Endothelial cell of umbilical vein (primary cell): ENCODE results near the gene SLC25A48. TPM values are rescaled to one million over a fixed set of nuclear protein-coding genes. Genes with fewer than 3 reads are reported as not detected.

Experiments used
- BruUV-seq: library from RNA; stranded (reverse); fragments of 400-500 nt; replicated peaks from 2 replicates; lab custom pipeline; 2021; lab: Mats Ljungman, UMichigan
- CTCF ChIA-PET: fragments of 300-600, 350-600 bp; sonication (Branson Sonifier 250); formaldehyde crosslinking; loops from one replicate; lab custom pipeline; 2021; ENCODE audit warnings: antibody characterized with exemption, inconsistent platforms; lab: Charles Lee
- POLR2A ChIA-PET: fragments of 300-600, 350-600 bp; sonication (Branson Sonifier 250); formaldehyde crosslinking; loops from one replicate; lab custom pipeline; 2021; ENCODE audit warnings: antibody characterized with exemption, inconsistent platforms; lab: Charles Lee
- DNase-seq: peaks from one replicate; pipeline ENCODE4 v3.0.0-alpha.2; 2011; ENCODE audit warnings: low read depth, low spot score
- FAIRE-seq: peaks from 2 replicates; lab custom pipeline; 2011; peaks lifted over from hg19 to GRCh38; lab: Jason Lieb, UNC
- H2AFZ ChIP-seq: 2 replicates; pipeline ENCODE4 v1.6.0; 2012; ENCODE audit warnings: low read depth, low read length, control low read depth, inconsistent platforms
- H3K27ac ChIP-seq: 2 replicates; pipeline ENCODE4 v1.5.1; 2011; ENCODE audit warnings: low read depth, mild to moderate bottlenecking, control low read depth, low read length, moderate library complexity; ENCODE audit not compliant: insufficient read depth
- H3K27me3 ChIP-seq, 2 experiments: 2 replicates each; pipeline versions ENCODE4 v1.6.0 to v1.6.1; 2011; ENCODE audit warnings: low read length in 2 of 2, mixed read lengths in 1 of 2; ENCODE audit not compliant: control insufficient read depth in 2 of 2, insufficient read depth in 2 of 2
- H3K36me3 ChIP-seq, 2 experiments: 2 replicates in 1 of 2; 3 replicates in 1 of 2; pipeline ENCODE4 v1.5.1; 2011; ENCODE audit warnings: low read length in 2 of 2, mild to moderate bottlenecking in 1 of 2, moderate library complexity in 1 of 2; ENCODE audit not compliant: control insufficient read depth in 2 of 2, insufficient read depth in 2 of 2; ENCODE audit errors: extremely low read depth in 1 of 2
- H3K4me1 ChIP-seq: 3 replicates; pipeline ENCODE4 v1.5.1; 2011; ENCODE audit warnings: mild to moderate bottlenecking, low read length; ENCODE audit not compliant: control insufficient read depth, insufficient read depth; ENCODE audit errors: extremely low read depth
- H3K4me2 ChIP-seq: 2 replicates; pipeline ENCODE4 v1.6.1; 2011; ENCODE audit warnings: low read length, control low read depth, mixed read lengths; ENCODE audit not compliant: insufficient read depth
- H3K4me3 ChIP-seq, 3 experiments: fragments of 200-600 bp in 1 of 3; sonication (generic), shearing (Covaris generic) in 1 of 3; replicated peaks in 1 of 3; 2 replicates each; pipeline ENCODE4 v1.5.1; 2011 to 2016; ENCODE audit warnings: control low read depth in 3 of 3, low read length in 3 of 3, mild to moderate bottlenecking in 2 of 3, inconsistent platforms in 1 of 3, low read depth in 1 of 3, moderate library complexity in 1 of 3; ENCODE audit not compliant: insufficient read depth in 1 of 3
- H3K79me2 ChIP-seq: 2 replicates; pipeline ENCODE4 v1.6.0; 2012; ENCODE audit warnings: low read length, inconsistent platforms; ENCODE audit not compliant: control insufficient read depth, insufficient read depth
- H3K9ac ChIP-seq: replicated peaks from 2 replicates; pipeline ENCODE3; 2011; ENCODE audit warnings: low read length, control low read depth; ENCODE audit not compliant: insufficient read depth; ENCODE audit errors: extremely low read depth
- H3K9me1 ChIP-seq: replicated peaks from 3 replicates; pipeline ENCODE4 v1.6.0; 2011; ENCODE audit warnings: mild to moderate bottlenecking, low read length; ENCODE audit not compliant: control insufficient read depth, insufficient read depth; ENCODE audit errors: extremely low read depth
- H3K9me3 ChIP-seq: replicated peaks from 2 replicates; pipeline ENCODE4 v1.5.1; 2012; ENCODE audit warnings: low read length, inconsistent platforms; ENCODE audit not compliant: control insufficient read depth, insufficient read depth
- H4K20me1 ChIP-seq: replicated peaks from 2 replicates; pipeline ENCODE3; 2011; ENCODE audit warnings: mild to moderate bottlenecking, low read length; ENCODE audit not compliant: control insufficient read depth, insufficient read depth; ENCODE audit errors: extremely low read depth
- EZH2 ChIP-seq: IDR thresholded peaks from 2 replicates; pipeline ENCODE4 v1.6.1; 2012; ENCODE audit warnings: borderline replicate concordance, low read depth, mild to moderate bottlenecking, moderate library complexity, low read length, inconsistent platforms; ENCODE audit not compliant: severe bottlenecking
- FOS ChIP-seq: IDR thresholded peaks from 2 replicates; pipeline ENCODE4 v1.6.1; 2011; ENCODE audit warnings: mild to moderate bottlenecking, low read length, moderate library complexity, borderline replicate concordance; ENCODE audit not compliant: insufficient read depth
- GATA2 ChIP-seq: IDR thresholded peaks from 2 replicates; pipeline ENCODE4 v1.7.0; 2011; ENCODE audit warnings: low read depth, mild to moderate bottlenecking, moderate library complexity, mixed read lengths, low read length; ENCODE audit not compliant: insufficient read length, insufficient read depth
- JUN ChIP-seq: IDR thresholded peaks from 2 replicates; pipeline ENCODE4 v1.6.1; 2011; ENCODE audit warnings: borderline replicate concordance, low read depth; ENCODE audit not compliant: insufficient read length, insufficient read depth
- POLR2AphosphoS5 ChIP-seq: IDR thresholded peaks from 2 replicates; pipeline ENCODE4 v1.6.1; 2012; ENCODE audit warnings: low read depth, mild to moderate bottlenecking, control low read depth, low read length, moderate library complexity; ENCODE audit not compliant: insufficient read depth
- dilution Hi-C: fragments of 300-500 bp; cut with MboI; formaldehyde crosslinking; loops from one replicate; pipeline ENCODE4 v1.15.0; 2019; ENCODE audit warnings: low sequenced_read_pairs; ENCODE audit not compliant: extremely low pct_ligation_motif_present
- intact Hi-C: fragments of 100-400 bp; cut with micrococcal nuclease; formaldehyde crosslinking; loops from one replicate; pipeline ENCODE4 v1.10.0; 2022
- polyA plus RNA-seq, 4 experiments: library from polyadenylated mRNA; depleted of rRNA in 3 of 4; stranded (reverse) in 3 of 4; unstranded in 1 of 4; fragments of >200 nt; gene quantifications; 2 replicates each; pipeline versions ENCODE4 v1.2.1 to v1.2.3, GENCODE V29; 2011 to 2012; ENCODE audit warnings: missing spikeins in 1 of 4
- total RNA-seq: library from RNA; stranded (reverse); gene quantifications from 2 replicates; pipeline ENCODE4 v1.2.3, GENCODE V29; 2021
- TF ChIP-seq, protein P1 (sequence below): IDR thresholded peaks from 2 replicates; pipeline ENCODE4 v1.6.1; 2011; ENCODE audit not compliant: insufficient read depth, insufficient read length
- TF ChIP-seq, protein P2 (sequence below), 2 donors: IDR thresholded peaks; 1 replicate in 1 of 2; 2 replicates in 1 of 2; pipeline ENCODE4 v1.5.1; 2011; ENCODE audit warnings: low read length in 2 of 2, mild to moderate bottlenecking in 2 of 2, moderate library complexity in 2 of 2, control low read depth in 1 of 2, inconsistent platforms in 1 of 2, low read depth in 1 of 2; ENCODE audit not compliant: insufficient read depth in 1 of 2; ENCODE audit errors: extremely low read depth in 1 of 2

SLC25A48 gene
- total and polyA plus RNA-seq, 2 donors (not counting 3 experiments of a cell fraction or from before 2014, with no cell fraction given), result not detected

DNA sequence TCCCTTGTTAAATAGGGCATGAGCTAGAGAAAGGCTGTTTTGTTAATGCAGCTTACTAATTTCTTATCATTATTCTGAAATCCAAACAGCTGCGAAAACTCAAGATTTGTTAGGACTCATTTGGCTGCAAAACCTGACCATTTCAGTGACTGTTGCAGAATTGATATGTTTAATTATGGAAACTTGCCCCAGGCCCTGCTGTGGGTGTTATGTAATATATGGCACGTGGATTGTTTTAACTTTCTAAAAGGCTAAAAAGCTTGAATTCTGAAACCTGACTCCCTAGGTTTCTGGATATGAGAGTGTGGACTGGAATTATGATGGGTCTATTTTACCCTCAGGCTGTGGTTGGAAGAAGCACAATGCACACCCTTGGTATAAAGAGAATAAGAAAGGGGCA is 56.8 kb downstream of the SLC25A48 start:
- H4K20me1 ChIP-seq, result no peaks in the 10 kb centered on the region
- no peak for FAIRE-seq
- H3K27me3 ChIP-seq, result peaks cover 6 to 9% of the 10 kb centered on the region in 2 experiments
- CTCF ChIA-PET, result interaction anchor here (0.7 to 5.4 kb wide), 6 partner anchors 9 to 322 kb away, joined by 3 to 52 read pairs (median 4); no protein-coding TSS in a partner anchor
- TF ChIP-seq GATA2 (no peak), FOS (no peak), JUN (no peak), EZH2 (no peak), POLR2AphosphoS5 (no peak)
- TF ChIP-seq, protein P1, sequence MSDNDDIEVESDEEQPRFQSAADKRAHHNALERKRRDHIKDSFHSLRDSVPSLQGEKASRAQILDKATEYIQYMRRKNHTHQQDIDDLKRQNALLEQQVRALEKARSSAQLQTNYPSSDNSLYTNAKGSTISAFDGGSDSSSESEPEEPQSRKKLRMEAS, result no peak
- H3K36me3 ChIP-seq, result no peaks in the 10 kb centered on the region
- intact Hi-C loops, result no loop called here
- no peak overlapping the region for H3K4me2 ChIP-seq
- H3K79me2 ChIP-seq, result no peaks in the 10 kb centered on the region
- no peaks in the 10 kb centered on the region for H3K9me1 ChIP-seq
- POLR2A ChIA-PET, result interaction anchor here (0.7 kb wide), 1 partner anchor 911 kb away, joined by 3 read pairs; no protein-coding TSS in a partner anchor
- H2AFZ ChIP-seq, result no peak overlapping the region
- BruUV-seq, result no TSS peak
- no peaks in the 10 kb centered on the region for H3K9me3 ChIP-seq
- H3K27ac ChIP-seq, result no peak overlapping the region
- H3K9ac ChIP-seq, result no peak overlapping the region
- no peak for DNase-seq
- H3K4me3 ChIP-seq, result no peak overlapping the region
- dilution Hi-C loops, result no loop called here
- no peaks in the 10 kb centered on the region for H3K4me1 ChIP-seq

DNA sequence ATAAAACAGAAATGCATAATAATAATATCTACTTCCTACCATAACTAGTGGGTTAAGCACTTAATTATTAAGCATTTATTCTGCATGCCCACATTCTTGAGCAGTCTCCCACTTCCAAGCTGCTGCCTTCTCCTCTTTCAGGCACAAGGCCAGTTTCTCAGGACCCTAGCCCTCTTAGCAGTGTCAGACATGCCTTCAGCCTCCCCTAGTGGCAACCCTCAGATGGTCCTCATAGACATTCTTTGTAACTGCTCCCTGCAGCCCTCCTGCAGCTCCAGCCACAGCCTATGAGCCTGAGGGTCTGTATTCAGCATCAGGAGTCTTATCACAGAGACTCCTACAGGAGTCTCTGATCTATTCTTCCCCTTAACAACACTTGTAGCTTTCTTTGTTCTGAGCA is 57.3 kb downstream of the SLC25A48 start:
- DNase-seq (no peak), FAIRE-seq (no peak)
- ChIA-PET CTCF (interaction anchor here (1.2 to 5.4 kb wide), 4 partner anchors 9 to 190 kb away, joined by 3 to 52 read pairs (median 4); no protein-coding TSS in a partner anchor), POLR2A (no interaction called here)
- intact Hi-C loops (no loop called here), dilution Hi-C loops (no loop called here)
- H3K36me3 ChIP-seq, result no peaks in the 10 kb centered on the region
- H3K27ac ChIP-seq, result no peak overlapping the region
- no peak for TF ChIP-seq JUN
- TF ChIP-seq, protein P2, sequence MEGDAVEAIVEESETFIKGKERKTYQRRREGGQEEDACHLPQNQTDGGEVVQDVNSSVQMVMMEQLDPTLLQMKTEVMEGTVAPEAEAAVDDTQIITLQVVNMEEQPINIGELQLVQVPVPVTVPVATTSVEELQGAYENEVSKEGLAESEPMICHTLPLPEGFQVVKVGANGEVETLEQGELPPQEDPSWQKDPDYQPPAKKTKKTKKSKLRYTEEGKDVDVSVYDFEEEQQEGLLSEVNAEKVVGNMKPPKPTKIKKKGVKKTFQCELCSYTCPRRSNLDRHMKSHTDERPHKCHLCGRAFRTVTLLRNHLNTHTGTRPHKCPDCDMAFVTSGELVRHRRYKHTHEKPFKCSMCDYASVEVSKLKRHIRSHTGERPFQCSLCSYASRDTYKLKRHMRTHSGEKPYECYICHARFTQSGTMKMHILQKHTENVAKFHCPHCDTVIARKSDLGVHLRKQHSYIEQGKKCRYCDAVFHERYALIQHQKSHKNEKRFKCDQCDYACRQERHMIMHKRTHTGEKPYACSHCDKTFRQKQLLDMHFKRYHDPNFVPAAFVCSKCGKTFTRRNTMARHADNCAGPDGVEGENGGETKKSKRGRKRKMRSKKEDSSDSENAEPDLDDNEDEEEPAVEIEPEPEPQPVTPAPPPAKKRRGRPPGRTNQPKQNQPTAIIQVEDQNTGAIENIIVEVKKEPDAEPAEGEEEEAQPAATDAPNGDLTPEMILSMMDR (IDR thresholded peaks at IDR 0.05; ENCODE audit: extremely low read depth in 1 of 2, insufficient read depth in 1 of 2, low read depth in 1 of 2, low read length in 2 of 2), result peak in 1 of 2 donors; percentile 11
- no peak overlapping the region for H2AFZ ChIP-seq
- peaks cover 6 to 9% of the 10 kb centered on the region in 2 experiments for H3K27me3 ChIP-seq
- H3K9me1 ChIP-seq, result no peaks in the 10 kb centered on the region
- H3K4me2 ChIP-seq, result no peak overlapping the region
- H3K9me3 ChIP-seq, result no peaks in the 10 kb centered on the region
- no TSS peak for BruUV-seq
- no peak overlapping the region for H3K9ac ChIP-seq
- H4K20me1 ChIP-seq, result no peaks in the 10 kb centered on the region
- H3K4me1 ChIP-seq, result no peaks in the 10 kb centered on the region
- H3K4me3 ChIP-seq, result no peak overlapping the region
- H3K79me2 ChIP-seq, result no peaks in the 10 kb centered on the region
